Measurements from ENCODE around the gene BST2.

Gene BST2

GRCh38 chr19:17419154-17419620 lies 13.8 kb upstream of the BST2 start:
- FAIRE-seq, result no peak

- FAIRE-seq, result no peak
Measured at GRCh38 chr19:17418710-17419109, 13.3 kb upstream of the BST2 start.

- no peak for FAIRE-seq
Measured at GRCh38 chr19:17415121-17415520, 9.7 kb upstream of the BST2 start.

GRCh38 chr19:17414097-17414496 lies 8.7 kb upstream of the BST2 start:
- FAIRE-seq, result no peak

- no peak for FAIRE-seq
Measured at GRCh38 chr19:17411801-17412200, 6.4 kb upstream of the BST2 start.

- no peak for FAIRE-seq
Measured at GRCh38 chr19:17409990-17410389, 4.6 kb upstream of the BST2 start.

GRCh38 chr19:17406887-17407196 lies 1.4 kb upstream of the BST2 start:
- no peak for FAIRE-seq

GRCh38 chr19:17406046-17406886 lies 836 bp upstream of the BST2 start:
- FAIRE-seq, result no peak

- no peak for FAIRE-seq
Measured at GRCh38 chr19:17404621-17405249, 695 bp downstream of the BST2 start.

GRCh38 chr19:17404015-17404414 lies 1.4 kb downstream of the BST2 start:
- FAIRE-seq, result no peak

- FAIRE-seq, result no peak
Measured at GRCh38 chr19:17402982-17403855, 2.2 kb downstream of the BST2 start.

- no peak for FAIRE-seq
Measured at GRCh38 chr19:17401628-17402027, 3.8 kb downstream of the BST2 start.

GRCh38 chr19:17398902-17399527 lies 6.4 kb downstream of the BST2 start:
- FAIRE-seq, result no peak

- FAIRE-seq, result peak; percentile 37
Measured at GRCh38 chr19:17394891-17395415, 10.5 kb downstream of the BST2 start.

GRCh38 chr19:17393914-17394313 lies 11.5 kb downstream of the BST2 start, which contains the start of gene CCDC194:
CCDC194 (minus strand) TSS chr19:17394196; CDS start chr19:17394158, 38 bp downstream.
- no peak for FAIRE-seq

- FAIRE-seq, result no peak
Measured at GRCh38 chr19:17393002-17393401, 12.4 kb downstream of the BST2 start.

GRCh38 chr19:17391371-17392151 lies 13.9 kb downstream of the BST2 start:
- FAIRE-seq, result no peak

- FAIRE-seq, result peak; percentile 30
Measured at GRCh38 chr19:17390665-17391370, 14.6 kb downstream of the BST2 start.

- FAIRE-seq, result no peak
Measured at GRCh38 chr19:17389957-17390664, 15.3 kb downstream of the BST2 start.

GRCh38 chr19:17389288-17389687 lies 16.1 kb downstream of the BST2 start:
- FAIRE-seq, result no peak
